Measurements from ENCODE around the gene COX7A2.

Gene COX7A2

GRCh38 chr6:75196081-75196687 lies 47.4 kb downstream of the COX7A2 start:
- peak; percentile 91 for DNase-seq

- no peak for DNase-seq
Measured at GRCh38 chr6:75188221-75188925, 55.2 kb downstream of the COX7A2 start.

Measured in HCEC 1CT (cell line).